Activated CD4-positive, alpha-beta T cell treated with anti-CD3 and anti-CD28 coated beads, Interleukin-2, amount 50 U/mL, for 48 hours (primary cell): ENCODE results near the gene HEY2.
"Not testable (repeated sequence)": the region's sequence is repeated elsewhere in the genome, so short reads cannot be mapped to it uniquely, and the experiment has no call there.

Source experiments
- DNase-seq, 2 experiments: peaks; one replicate each; pipeline ENCODE4 v3.0.0-alpha.2; 2020

Gene HEY2

DNA sequence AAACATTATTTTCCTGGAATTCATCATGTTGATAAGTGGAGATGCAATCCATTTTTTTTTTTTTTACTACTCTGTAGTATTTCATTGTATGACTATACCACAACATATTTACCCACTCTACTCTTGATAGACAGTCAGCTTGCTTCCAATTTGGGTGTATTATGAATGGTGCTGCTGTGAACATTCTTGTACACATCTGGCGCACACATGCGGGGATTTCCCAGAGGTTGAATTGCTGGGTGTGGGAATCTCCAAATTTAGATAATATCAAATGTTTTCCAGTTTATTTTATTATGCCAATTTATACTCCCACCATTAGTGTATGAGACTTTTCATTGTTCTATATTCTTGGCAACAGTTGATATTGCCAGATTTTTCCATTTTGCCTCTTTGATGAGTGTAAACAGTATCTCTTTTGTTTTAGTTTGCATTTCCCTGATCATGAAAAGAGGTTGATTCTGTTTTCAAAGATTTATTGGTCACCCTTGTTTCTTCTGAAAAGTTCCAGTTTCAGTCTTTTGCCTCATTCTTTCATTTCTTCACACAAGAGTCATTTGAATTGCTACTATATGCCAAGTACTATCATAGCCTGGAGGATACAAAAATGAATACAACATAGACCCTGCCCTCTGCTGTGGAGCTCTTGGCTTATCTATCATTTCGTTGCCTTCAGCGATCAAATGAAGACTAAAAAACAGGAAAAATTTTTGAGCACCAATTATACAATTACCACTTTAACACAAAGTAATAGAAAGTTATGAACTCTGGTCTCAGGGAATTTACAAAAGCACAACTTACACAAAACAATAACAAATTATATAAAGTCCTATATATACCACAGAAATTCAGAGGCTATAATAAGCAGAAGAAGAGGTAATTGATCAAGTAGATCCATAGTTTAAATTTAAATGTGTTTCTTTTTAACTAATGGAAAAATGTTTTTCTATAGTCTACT, 24.2 kb downstream of the HEY2 start:
- no peak for DNase-seq

DNA sequence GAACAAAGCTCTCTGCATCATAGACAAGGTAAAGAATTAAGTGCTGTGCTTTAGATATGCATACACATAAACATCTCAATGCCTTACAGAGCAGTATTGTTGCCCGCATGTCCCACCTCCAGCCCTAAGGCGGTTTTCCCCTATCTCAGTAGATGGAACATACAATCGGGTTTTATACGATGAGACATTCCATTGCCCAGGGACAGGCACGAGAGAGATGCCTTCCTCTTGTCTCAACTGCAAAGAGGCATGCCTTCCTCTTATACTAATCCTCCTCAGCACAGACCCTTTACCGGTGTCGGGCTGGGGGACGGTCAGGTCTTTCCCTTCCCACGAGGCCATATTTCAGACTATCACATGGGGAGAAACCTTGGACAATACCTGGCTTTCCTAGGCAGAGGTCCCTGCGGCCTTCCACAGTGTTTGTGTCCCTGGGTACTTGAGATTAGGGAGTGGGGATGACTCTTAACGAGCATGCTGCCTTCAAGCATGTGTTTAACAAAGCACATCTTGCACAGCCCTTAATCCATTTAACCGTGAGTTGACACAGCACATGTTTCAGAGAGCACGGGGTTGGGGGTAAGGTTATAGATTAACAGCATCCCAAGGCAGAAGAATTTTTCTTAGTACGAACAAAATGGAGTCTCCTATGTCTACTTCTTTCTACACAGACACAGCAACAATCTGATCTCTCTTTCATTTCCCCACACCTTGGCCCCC, 26.8 kb downstream of the HEY2 start:
- not testable (repeated sequence) for DNase-seq

DNA sequence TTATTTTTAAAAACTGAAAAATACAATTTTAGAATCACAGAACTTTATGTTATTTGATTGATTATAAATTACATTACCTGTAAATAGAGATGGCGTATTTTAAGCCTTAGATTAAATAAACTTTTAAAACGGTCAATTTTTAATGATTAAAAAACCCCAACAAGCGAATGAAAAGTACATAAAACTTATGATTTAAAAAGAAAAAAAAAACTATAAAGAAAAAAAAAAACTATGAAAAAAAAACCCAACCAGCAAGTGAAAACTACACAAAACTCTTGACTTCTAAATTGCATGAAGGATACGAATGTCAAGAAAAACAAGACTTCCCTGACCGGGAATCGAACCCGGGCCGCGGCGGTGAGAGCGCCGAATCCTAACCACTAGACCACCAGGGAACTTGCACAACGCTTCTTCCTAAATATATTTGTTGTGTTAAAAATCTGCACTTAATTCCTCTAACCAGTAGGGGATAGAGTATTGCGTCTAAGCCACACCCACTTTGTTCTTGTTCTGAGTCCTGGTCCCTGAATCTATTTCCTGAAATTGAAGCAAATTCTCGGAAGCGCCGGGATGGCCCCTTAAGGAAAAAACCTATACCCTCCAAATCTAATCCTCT, 30.6 kb downstream of the HEY2 start:
- DNase-seq: peak; percentile 89 to 90

DNA sequence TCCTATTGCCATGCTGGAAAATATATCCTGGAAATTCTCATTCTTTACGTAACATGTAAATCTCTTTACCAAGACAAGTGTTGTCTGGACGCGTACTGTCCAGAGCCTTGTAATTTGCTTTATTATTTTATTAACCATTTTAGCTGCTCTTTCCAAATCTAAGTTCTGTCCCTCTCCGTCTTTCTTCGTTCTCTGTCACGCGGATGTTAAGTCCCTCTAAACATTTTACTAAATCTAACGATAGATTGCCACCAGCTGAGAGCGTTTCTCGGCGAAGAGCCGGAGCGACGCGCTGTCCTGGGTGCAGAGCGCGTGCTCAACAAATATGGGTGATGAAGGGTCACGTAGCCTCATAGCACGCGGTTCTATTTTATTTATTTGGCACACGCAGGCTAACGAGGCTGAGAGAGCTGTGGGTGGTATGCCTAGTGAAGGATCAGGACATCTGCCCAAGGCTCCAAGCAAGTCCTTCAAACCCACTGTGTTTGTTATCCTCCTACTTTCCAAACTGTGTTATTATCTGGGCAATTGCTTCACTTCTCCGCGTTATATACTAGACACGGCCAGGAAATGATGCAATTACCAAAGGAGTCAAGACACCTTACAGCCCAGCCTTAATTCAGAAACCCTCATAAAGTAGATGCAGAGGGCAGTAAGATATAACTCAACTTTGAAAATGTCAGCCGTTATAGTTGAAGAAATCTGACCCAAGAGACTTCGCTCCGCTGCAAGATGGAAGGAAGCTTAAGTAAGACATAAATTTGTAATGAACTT, 31.3 kb downstream of the HEY2 start:
- peak; percentile 53 to 59 for DNase-seq

DNA sequence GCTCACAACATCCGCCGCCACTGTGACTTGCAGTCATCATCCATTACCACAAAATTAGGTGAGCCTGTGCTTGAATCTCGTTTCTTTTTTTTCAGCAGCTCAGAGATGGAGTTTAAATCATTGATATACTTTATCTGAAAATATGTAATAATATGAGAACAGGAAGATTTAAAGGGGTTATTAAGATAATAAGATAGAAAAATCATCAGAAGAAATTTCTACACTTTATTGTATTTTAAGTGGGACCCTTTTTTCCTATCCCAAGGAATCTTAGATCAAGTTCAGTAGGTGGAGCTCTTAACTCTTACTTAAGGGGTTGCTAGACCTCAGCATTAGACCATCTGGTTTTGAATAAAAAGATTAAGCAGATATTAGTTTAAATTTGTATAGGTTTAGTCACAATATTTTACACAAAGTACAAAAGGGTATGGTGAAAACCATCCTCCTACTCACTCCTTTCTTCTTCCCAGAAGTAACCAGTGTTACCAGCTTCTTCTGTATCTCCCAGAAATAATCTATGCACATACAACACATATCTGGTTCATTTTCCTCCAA, 32.0 kb downstream of the HEY2 start:
- peak; percentile 54 to 68 for DNase-seq

DNA sequence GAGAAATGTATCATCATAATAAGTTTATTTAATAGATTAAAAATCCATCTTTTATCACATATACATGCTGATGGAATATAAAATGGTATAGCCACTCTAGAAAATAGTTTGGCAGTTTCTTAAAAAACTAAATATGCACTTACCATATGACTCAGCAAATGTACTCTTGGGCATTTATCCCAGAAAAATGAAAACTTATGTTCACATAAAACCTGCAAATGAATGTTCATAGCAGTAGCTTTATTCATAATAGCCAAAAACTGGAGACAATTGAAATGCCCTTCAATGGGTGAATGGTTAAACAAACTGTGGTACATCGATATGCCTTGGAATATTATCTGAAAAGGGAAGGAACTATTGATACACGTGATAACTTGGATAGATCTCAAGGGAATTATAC, 34.9 kb downstream of the HEY2 start:
- DNase-seq: no peak

DNA sequence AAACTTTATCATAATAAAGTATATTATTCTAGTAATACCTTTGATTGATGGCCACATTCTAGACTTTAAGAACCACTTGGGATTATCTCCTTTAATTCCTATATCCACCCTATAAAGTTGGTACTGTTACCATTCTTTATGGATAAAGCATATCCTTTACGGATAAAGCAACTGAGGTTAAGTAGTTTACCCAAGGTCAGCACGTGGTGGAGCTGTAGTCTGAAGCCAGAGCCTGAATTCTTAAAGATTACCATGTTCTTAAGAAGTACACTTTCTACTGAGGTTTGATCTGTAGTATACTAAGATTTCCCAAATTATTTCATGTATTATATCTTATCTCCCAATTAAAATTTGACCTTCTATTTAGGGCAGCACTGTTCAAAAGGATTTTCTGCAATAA, 38.4 kb downstream of the HEY2 start:
- no peak for DNase-seq

DNA sequence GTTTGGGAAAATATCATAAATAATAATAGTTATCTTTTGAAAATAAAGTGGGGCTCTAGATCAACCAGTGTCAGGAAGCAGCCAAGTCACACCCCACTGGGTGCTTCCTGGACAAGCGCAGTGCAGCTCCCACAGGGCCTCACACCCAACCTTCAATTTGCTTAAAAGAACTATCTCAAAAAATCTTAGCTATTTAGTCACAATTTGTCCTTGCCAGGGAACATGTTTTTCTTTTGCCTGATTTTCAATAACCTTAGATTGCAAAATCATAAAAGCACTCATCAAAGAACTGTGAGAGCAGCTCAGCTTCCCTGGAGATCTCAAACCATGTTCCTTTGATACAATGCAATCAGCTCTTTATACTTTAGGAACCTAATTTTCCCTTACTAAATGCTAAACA, 39.7 kb downstream of the HEY2 start:
- no peak for DNase-seq

DNA sequence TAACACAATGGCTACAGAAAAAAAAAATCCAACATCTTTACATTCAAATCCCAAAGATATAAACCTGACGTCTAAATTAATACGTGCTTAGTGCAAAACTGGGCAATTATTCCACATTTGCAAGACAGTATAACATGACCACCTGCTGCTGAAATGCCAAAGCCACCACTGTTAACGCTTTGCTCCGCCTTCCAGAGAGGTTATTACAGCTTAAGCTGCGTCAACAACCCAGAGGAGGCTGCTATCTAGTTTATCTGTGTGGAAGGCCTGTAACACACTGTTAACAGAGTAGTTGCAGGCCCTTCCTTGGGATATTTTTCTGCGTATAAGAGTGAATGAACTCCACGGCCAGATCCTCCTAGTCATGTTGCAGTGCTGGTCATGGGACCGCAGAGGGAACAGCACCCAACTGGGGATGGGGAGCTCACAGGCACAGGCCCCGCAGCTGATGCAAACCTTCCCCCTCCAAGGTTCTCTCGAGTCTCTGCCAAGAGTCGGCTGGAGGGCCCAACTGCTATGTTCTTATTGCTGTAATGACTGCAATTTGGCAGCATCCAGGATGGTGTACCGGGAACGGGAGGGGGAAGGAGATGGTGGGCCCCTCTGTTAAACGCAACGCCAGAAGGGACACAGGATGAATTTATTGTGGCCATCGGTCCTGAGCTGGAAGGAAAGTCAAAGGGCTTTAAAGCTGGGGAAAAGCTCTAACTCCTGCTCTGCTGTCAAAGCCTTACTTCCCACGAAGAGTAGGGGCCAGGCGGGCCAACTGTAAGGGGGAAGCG, 40.3 kb downstream of the HEY2 start:
- DNase-seq: peak; percentile 49 to 60

DNA sequence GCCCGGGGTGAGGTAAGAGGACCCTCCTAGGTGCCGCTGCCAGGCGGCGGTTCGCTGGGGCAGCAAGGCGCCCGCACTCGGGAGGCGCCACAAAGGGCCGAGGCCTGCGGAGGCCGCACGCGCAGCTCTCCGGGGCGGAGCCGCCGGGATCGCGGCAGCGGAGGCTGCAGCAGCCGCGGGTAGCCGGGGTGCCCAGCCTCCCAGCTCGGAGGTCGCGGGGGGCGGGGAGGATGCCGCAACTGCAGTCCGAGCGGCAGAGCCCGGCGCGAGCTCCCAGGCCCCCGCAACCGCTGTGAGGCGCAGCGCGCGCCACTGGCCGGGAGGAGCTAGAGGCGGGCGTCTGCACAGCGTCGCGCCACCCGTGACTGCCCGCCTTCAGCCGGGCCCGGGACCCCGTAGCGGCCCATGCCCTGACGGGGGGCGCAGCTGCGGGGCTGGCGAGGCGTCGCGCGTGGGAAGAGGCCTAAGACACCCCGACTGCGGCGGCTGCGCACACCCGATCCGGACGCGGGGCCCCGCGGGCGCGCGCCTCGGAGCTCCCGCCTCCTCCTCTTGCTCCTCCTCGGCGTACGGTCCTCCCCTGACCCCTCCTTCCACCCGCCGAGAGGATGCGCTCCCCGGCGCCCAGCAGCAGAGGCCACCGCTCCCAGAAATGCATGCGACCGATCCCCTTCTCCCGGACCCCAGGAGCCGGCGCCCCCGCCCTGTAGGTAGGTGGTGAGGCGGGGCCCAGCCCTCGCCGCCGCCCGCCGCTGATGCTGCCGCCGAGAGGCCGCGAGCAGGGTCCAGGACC, 41.1 kb downstream of the HEY2 start, which contains the start of gene NCOA7:
NCOA7 (plus strand) TSS at position 603 of the 793 bp plus-strand sequence. CDS start 24,395 bp downstream, outside the sequence.
- DNase-seq: peak; percentile 75 to 84

DNA sequence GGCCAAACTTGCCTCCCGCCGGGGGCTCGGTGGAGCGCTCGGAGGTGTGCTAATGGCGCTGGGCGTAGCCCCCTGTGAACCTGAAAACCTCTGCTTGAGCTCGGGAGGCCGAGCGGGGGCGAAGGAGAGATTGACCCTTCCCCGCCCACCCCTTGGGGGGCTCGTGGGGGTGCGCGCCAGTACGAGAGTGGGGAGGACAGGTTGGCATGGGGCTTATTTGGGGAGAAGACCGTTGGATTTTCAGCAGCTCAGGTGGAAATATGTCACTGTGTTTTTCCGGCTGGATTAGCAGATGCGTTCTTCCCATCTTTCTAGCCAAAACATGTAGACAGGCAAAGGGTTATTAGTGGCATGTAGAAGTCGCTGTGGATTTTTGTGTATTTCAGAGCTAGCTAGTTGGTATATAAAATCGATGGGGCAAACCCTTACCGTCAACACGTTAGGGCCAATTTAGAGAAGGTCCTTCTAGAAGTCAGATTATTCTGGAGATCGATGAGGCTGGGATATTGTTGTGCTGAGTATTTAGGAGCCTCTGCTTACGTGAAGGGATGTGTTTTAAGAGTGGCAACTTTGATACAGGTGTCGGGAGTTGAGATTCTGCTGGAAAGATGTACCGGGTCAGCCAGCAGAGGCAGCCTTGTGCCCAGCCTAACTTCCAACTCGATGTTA, 41.9 kb downstream of the HEY2 start:
- DNase-seq: peak; percentile 36 to 57

DNA sequence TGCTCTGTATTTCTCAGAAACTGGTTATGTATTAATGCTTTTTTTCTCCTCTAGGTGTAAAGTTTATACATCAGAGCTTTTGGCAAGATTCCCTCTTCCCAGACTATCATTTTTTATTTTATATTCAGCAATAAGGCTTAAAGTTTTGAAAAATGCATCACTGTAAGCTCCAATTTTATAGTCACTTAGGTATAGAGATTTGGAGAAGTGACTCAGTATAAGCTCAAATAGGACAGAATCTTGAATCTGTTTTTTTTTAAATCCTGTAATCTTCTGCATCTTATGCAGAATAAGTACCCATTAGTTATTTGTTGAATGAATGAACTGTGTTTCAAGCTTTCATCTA, 42.4 kb downstream of the HEY2 start:
- DNase-seq: no peak

DNA sequence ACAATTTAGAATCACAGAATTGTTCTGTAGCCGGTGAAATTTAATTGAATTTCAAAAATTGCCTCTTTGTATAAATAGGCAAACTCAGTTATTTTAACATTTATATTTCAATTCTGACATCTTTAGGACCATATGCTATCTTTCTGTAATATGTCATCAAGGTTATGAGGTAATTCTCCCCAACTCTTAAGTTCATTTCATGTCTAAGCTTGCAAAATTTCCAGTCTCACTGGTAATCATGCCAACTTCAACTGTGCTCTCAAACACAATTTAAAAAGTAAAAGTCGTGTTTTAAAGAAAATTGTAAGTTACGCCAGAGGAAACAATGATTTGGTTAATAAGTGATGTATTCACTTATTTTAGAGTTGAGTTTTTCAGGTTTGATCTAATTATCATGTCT, 42.7 kb downstream of the HEY2 start:
- DNase-seq: no peak

DNA sequence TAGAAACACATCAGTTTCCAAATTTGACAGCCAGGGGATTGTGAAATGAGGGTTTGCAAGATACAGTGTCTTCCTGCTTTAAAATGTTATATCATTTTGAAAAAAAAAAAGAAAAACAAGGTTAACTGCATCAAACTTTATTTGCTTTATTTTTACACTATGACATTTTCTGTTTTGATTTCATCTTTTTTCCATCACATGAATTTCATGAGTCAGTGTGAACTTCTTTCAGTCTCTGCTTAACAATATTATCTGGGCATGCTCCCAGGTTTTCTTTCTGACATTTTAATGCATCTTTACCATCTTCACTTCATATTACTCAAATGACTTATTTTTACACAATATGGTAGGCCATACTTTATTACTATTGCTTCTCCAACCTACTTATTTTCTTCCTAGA, 43.2 kb downstream of the HEY2 start:
- DNase-seq: no peak

DNA sequence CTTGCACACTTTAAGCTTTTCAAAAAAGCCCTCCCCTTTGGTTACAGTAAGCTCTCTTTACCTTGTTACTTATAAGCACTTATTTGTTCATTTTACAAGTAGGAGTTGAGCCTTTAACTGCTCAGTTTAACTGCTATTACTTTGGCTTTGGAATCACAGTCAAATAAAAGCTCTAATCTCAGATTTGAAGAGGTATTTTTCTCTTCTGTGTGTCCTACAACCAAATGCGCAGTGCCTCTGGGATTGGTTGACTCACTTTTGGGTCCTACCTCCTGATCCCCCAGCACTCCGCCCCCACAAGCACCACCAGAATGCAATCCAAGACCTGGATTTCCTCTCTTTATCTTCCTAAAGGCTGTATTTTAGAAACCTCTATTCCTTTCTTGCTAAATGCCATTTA, 43.8 kb downstream of the HEY2 start:
- DNase-seq: no peak

DNA sequence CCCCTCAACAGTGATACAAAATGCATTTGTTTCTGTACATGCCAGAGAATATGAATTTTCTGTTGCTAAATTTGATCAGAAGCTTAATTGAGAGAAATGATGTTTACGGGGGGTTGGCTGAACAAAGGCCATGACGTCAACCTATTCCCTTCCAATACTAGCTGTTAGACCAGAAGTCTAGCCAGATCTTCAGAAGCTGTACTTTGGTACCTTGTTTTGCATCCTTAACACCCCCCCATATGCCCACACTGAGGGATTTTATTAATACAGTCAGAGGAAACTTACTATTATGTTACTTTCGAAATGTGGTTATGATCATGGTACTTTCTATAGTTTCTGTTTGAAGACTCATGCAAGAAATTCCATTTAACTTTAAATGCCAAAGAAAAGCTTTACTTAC, 44.4 kb downstream of the HEY2 start:
- DNase-seq: no peak

DNA sequence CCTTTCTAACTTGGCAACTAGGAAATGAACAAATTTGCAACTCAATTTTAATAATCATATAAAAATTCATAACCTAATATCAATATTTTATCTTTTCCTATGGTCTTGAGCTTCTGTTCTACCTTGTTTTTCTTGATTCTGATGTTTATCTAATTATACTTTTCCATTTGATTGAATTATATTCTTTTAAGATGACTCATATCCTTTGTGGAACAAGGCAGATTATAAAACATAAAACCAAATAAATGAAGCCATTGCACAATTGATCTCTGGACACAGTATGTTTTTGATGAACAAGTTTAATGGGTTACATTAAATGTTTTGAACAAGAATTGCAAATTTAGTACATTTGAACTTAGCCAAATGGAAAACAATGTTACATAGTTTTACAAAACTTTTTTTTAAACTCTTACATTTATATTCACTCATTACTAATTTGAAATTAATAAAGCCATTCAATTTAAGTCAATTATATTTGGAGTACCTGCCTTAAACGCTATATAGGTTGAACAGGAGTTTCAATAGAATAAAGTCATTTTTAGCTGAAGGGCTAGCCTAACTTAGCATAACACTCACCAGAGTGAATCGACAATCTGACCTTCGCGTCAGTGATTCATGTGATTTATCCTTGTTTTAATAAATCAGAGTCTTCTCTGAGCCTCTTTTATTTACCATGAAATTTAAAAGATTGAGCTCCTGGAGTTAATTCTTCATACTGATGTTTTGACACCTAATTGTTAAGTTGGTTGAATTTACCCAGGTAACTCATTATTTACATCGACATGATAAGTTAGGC, 45.1 kb downstream of the HEY2 start:
- DNase-seq: no peak

DNA sequence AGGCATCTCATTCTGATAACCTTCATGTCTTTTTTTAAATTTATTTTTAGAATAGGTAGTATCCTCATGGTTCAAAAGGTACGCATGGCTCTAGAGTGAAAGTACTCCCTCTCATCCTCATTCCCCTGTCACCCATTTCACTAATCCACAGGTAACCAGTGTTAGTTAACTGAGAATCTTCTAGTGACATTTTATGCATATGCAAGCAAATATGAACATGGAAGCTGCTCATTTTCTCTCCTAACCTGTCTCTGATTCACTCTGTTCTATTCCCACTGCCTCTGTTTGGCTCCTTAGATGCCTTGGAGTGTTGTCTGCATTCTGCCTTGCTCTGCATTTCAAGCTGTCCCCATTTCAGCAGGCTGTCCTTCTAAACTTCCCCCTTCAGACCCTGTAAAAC, 45.9 kb downstream of the HEY2 start:
- DNase-seq: no peak

DNA sequence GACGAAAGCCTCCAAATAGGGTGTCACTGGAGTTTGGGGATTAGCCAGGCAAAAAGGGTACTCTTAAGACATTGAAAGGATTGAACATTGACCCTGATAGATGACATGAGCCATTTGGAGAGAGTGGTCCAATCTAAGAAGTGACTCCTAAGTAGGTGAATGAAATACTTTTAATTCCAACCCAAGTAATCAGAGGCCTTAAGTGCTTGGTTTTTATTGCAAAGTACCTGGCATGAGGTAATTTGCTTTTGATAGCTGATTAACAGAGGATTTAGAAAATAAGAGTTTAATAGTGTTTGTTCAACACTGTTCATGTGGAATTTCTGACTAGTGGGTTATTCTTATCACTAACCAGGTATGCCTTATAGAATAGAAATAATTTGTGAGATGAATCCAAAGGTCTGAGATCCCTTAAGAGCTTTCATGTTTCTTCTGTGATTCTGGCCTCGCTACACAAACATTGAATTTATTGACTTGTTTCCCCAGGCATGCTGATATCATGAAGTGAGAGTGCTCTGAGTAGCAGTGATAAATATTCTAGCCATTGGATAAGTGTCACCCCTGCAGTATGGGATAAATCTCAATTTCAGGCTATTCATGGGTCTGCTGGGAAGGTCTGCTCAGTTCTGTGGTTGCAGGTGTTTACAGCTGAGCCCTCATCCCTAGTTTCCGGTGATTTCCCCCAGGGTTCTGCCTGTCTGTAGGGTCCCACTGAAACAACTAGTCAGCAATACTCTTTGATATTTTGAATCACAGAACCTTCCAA, 47.9 kb downstream of the HEY2 start:
- DNase-seq: no peak
